ENCODE data around the gene KIAA0825. TPM values are rescaled to one million over a fixed set of nuclear protein-coding genes. Genes with fewer than 3 reads are reported as not detected.

The KIAA0825 gene
- total RNA-seq, 1 experiment from 2014 or later: 0.07 TPM

DNA sequence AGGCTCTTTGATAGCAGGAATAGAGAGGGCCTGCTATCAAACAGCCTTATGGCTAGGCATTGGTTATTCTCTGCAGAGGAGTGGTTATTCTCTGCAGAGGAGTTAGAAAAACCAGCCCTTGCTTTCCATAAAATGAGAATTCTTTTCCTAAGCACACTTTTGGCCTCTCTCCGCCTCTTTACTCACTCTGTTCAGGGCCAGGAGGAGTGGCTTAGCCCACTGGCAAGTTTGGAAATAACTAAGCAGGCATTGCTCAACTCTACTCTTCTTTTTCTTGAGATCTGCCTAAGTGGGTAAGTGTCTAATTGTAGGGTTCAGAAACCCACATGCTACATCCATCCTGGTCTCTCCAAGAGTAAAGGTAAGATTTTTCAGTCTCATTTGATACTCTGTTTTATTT is 341.7 kb downstream of the KIAA0825 start:
- ChIA-PET CTCF (no interaction called here), POLR2A (ENCODE audit: unreplicated experiment) (no interaction called here)
- ATAC-seq (no peak), DNase-seq (no peak)
- Histone ChIP-seq H3F3A (ENCODE audit: low read length, unreplicated experiment) (no peaks in the 10 kb centered on the region), H3K4me3 (ENCODE audit: low read length) (no peak overlapping the region), H3K36me3 (ENCODE audit: low read depth, low read length) (no peaks in the 10 kb centered on the region), H2AFZ (ENCODE audit: low read length) (no peak overlapping the region), H3K27ac (ENCODE audit: low read length) (no peak overlapping the region), H4K20me1 (ENCODE audit: low read length) (no peaks in the 10 kb centered on the region), H3K9ac (ENCODE audit: low read length) (no peak overlapping the region), H3K4me2 (ENCODE audit: low read length) (no peak overlapping the region), H3K9me2 (replicated peaks; ENCODE audit: low read length) (no peaks in the 10 kb centered on the region), H3K79me2 (ENCODE audit: low read length) (no peaks in the 10 kb centered on the region), H3K9me3 (ENCODE audit: low read length) (no peaks in the 10 kb centered on the region), H3K4me1 (ENCODE audit: insufficient read depth, low read length) (no peaks in the 10 kb centered on the region), H3K27me3 (ENCODE audit: low read length) (no peaks in the 10 kb centered on the region)
- no peak for TF ChIP-seq EZH2phosphoT487 (IDR thresholded peaks at IDR 0.05; ENCODE audit: borderline replicate concordance, low read length)
- TF ChIP-seq, protein P1, sequence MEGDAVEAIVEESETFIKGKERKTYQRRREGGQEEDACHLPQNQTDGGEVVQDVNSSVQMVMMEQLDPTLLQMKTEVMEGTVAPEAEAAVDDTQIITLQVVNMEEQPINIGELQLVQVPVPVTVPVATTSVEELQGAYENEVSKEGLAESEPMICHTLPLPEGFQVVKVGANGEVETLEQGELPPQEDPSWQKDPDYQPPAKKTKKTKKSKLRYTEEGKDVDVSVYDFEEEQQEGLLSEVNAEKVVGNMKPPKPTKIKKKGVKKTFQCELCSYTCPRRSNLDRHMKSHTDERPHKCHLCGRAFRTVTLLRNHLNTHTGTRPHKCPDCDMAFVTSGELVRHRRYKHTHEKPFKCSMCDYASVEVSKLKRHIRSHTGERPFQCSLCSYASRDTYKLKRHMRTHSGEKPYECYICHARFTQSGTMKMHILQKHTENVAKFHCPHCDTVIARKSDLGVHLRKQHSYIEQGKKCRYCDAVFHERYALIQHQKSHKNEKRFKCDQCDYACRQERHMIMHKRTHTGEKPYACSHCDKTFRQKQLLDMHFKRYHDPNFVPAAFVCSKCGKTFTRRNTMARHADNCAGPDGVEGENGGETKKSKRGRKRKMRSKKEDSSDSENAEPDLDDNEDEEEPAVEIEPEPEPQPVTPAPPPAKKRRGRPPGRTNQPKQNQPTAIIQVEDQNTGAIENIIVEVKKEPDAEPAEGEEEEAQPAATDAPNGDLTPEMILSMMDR (conservative IDR thresholded peaks at IDR 0.05; ENCODE audit: low read depth, low read length): no peak
- no peak for TF ChIP-seq EZH2 (IDR thresholded peaks at IDR 0.05; ENCODE audit: low read length, unreplicated experiment)
- intact Hi-C loops (cut with micrococcal nuclease): no loop called here
- no TSS peak for BruUV-seq (replicated peaks)

DNA sequence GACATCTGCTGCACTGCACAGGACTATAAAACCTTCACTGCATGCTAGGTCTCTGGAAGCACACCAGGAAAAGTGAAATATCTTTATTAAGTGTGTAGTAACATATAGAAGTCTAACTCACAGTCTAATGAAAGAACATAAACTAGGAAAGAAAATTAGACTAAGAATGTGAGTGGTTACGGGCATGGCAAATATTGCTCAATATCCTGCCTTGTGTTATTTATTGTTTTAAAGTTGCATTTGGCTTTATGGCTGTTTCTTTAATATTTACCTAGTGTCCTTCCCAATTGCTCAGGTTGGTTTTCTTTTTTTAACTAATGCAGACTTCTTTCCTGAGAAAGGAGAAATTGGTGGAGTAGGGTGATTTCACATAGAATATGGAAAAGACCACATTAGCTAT is 342.4 kb downstream of the KIAA0825 start:
- DNase-seq (peak; percentile 3), ATAC-seq (no peak)
- POLR2A ChIA-PET (ENCODE audit: unreplicated experiment): no interaction called here

DNA sequence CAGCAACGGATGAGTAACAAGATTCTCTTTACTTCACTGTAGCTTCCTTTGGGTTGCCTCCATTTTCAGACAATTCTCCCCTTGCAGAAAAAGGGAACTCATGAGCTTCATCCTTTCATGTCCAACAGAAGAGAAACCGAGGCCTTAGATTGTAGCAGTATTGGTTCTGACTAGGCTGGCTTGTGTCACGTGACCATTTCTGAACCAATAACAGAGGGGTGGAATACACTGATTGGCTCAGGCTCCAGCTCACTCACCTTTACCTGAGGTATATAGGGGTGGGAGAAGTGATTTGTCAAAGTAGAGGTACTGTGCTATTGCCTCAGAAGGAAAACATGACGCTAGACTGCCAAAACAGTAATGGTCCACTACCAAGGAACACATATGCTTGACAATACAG is 343.7 kb downstream of the KIAA0825 start:
- Histone ChIP-seq H3K27me3 (ENCODE audit: low read length) (no peaks in the 10 kb centered on the region), H3K79me2 (ENCODE audit: low read length) (no peaks in the 10 kb centered on the region), H3K9me3 (ENCODE audit: low read length) (no peaks in the 10 kb centered on the region), H3K4me3 (ENCODE audit: low read length) (no peak overlapping the region), H3K36me3 (ENCODE audit: low read depth, low read length) (no peaks in the 10 kb centered on the region), H4K20me1 (ENCODE audit: low read length) (no peaks in the 10 kb centered on the region), H3K27ac (ENCODE audit: low read length) (no peak overlapping the region), H3F3A (ENCODE audit: low read length, unreplicated experiment) (no peaks in the 10 kb centered on the region), H3K4me2 (ENCODE audit: low read length) (no peak overlapping the region), H3K4me1 (ENCODE audit: insufficient read depth, low read length) (no peaks in the 10 kb centered on the region), H3K9me2 (replicated peaks; ENCODE audit: low read length) (no peaks in the 10 kb centered on the region), H3K9ac (ENCODE audit: low read length) (no peak overlapping the region), H2AFZ (ENCODE audit: low read length) (no peak overlapping the region)
- BruUV-seq (replicated peaks): no TSS peak
- TF ChIP-seq EZH2 (IDR thresholded peaks at IDR 0.05; ENCODE audit: low read length, unreplicated experiment) (no peak), EZH2phosphoT487 (IDR thresholded peaks at IDR 0.05; ENCODE audit: borderline replicate concordance, low read length) (no peak)
- TF ChIP-seq, protein P1 (conservative IDR thresholded peaks at IDR 0.05; ENCODE audit: low read depth, low read length): no peak
- DNase-seq (no peak), ATAC-seq (no peak)
- ChIA-PET POLR2A (ENCODE audit: unreplicated experiment) (no interaction called here), CTCF (interaction anchor here (0.6 kb wide), 1 partner anchor 83 kb away, joined by 3 read pairs; no protein-coding TSS in a partner anchor)
- intact Hi-C loops (cut with micrococcal nuclease): no loop called here

More for the DNA sequence above, 342.4 kb downstream of the KIAA0825 start:
- Histone ChIP-seq H3K9me3 (ENCODE audit: low read length) (no peaks in the 10 kb centered on the region), H2AFZ (ENCODE audit: low read length) (no peak overlapping the region), H3K36me3 (ENCODE audit: low read depth, low read length) (no peaks in the 10 kb centered on the region), H3K4me3 (ENCODE audit: low read length) (no peak overlapping the region), H3K27me3 (ENCODE audit: low read length) (no peaks in the 10 kb centered on the region), H3K27ac (ENCODE audit: low read length) (no peak overlapping the region), H3F3A (ENCODE audit: low read length, unreplicated experiment) (no peaks in the 10 kb centered on the region), H3K9me2 (replicated peaks; ENCODE audit: low read length) (no peaks in the 10 kb centered on the region), H4K20me1 (ENCODE audit: low read length) (no peaks in the 10 kb centered on the region), H3K4me2 (ENCODE audit: low read length) (no peak overlapping the region), H3K4me1 (ENCODE audit: insufficient read depth, low read length) (no peaks in the 10 kb centered on the region), H3K79me2 (ENCODE audit: low read length) (no peaks in the 10 kb centered on the region), H3K9ac (ENCODE audit: low read length) (no peak overlapping the region)
- intact Hi-C loops (cut with micrococcal nuclease): no loop called here
- BruUV-seq (replicated peaks): no TSS peak
- CTCF ChIA-PET: no interaction called here
- TF ChIP-seq EZH2phosphoT487 (IDR thresholded peaks at IDR 0.05; ENCODE audit: borderline replicate concordance, low read length): no peak
- no peak for TF ChIP-seq EZH2 (IDR thresholded peaks at IDR 0.05; ENCODE audit: low read length, unreplicated experiment)
- TF ChIP-seq, protein P1 (conservative IDR thresholded peaks at IDR 0.05; ENCODE audit: low read depth, low read length): no peak

All from PC-3 (cell line).